HEK293 (cell line): ENCODE measurements around the gene MYO9B.

Experiments
- CTCF ChIA-PET: fragments of 350-600 bp; formaldehyde crosslinking; extraction: SDS; loops from one replicate; lab custom pipeline; 2021; ENCODE audit warnings: antibody characterized with exemption; lab: Yijun Ruan, JAX
- POLR2A ChIA-PET: fragments of 300-600 bp; formaldehyde crosslinking; extraction: SDS; loops from one replicate; lab custom pipeline; 2020; ENCODE audit warnings: antibody characterized with exemption, inconsistent platforms; lab: Yijun Ruan, JAX
- H3K27ac ChIP-seq: fragments of 200-500 bp; sonication (Bioruptor generic); 2 replicates; pipeline ENCODE4 v1.5.1; 2014; ENCODE audit warnings: low read depth, low read length, control low read depth, inconsistent platforms; ENCODE audit errors: extremely low read depth
- H3K36me3 ChIP-seq, 2 experiments: fragments of 200-500 bp in 1 of 2; sonication (Bioruptor generic) in 1 of 2; 1 replicate in 1 of 2; 2 replicates in 1 of 2; pipeline ENCODE4 v1.5.1; 2014 to 2017; ENCODE audit warnings: inconsistent platforms in 2 of 2, low read length in 2 of 2; ENCODE audit not compliant: control insufficient read depth in 2 of 2, insufficient read depth in 1 of 2
- H3K4me1 ChIP-seq: fragments of 200-500 bp; sonication (Bioruptor generic); 2 replicates; pipeline ENCODE4 v1.5.1; 2014; ENCODE audit warnings: mild to moderate bottlenecking, low read length, inconsistent platforms; ENCODE audit not compliant: control insufficient read depth, insufficient read depth
- H3K4me3 ChIP-seq: 2 replicates; pipeline ENCODE4 v1.5.1; 2011; ENCODE audit warnings: low read depth, mild to moderate bottlenecking, control low read depth, low read length, moderate library complexity
- H3K9me3 ChIP-seq: fragments of 200-500 bp; sonication (Bioruptor generic); 2 replicates; pipeline ENCODE4 v1.5.1; 2014; ENCODE audit warnings: low read depth, low read length, inconsistent platforms; ENCODE audit not compliant: control insufficient read depth, insufficient read depth
- BCL11B ChIP-seq: fragments of 450-650 bp; formaldehyde crosslinking; IDR thresholded peaks from 2 replicates; pipeline ENCODE4 v1.5.1; 2016; ENCODE audit warnings: low read depth, missing biosample characterization, missing genetic modification characterization
- INSM2 ChIP-seq: fragments of 450-650 bp; formaldehyde crosslinking; IDR thresholded peaks from 2 replicates; pipeline ENCODE4 v1.5.1; 2016; ENCODE audit warnings: missing biosample characterization, missing genetic modification characterization
- PRDM2 ChIP-seq: fragments of 450-650 bp; formaldehyde crosslinking; IDR thresholded peaks from 2 replicates; pipeline ENCODE4 v1.5.1; 2016; ENCODE audit warnings: missing biosample characterization, missing genetic modification characterization, borderline replicate concordance
- SCRT1 ChIP-seq: fragments of 450-650 bp; formaldehyde crosslinking; IDR thresholded peaks from 2 replicates; pipeline ENCODE4 v1.5.1; 2016; ENCODE audit warnings: missing biosample characterization, missing genetic modification characterization, borderline replicate concordance
- SCRT2 ChIP-seq: fragments of 450-650 bp; formaldehyde crosslinking; IDR thresholded peaks from 2 replicates; pipeline ENCODE4 v1.5.1; 2016; ENCODE audit warnings: missing biosample characterization, missing genetic modification characterization
- TSHZ1 ChIP-seq: fragments of 450-650 bp; formaldehyde crosslinking; IDR thresholded peaks from 2 replicates; pipeline ENCODE4 v1.5.1; 2016; ENCODE audit warnings: missing biosample characterization, missing genetic modification characterization, borderline replicate concordance
- ZBTB7A ChIP-seq: fragments of 450-650 bp; formaldehyde crosslinking; IDR thresholded peaks from 2 replicates; pipeline ENCODE4 v1.5.1; 2016; ENCODE audit warnings: low read depth, missing biosample characterization, missing genetic modification characterization
- ZFP3 ChIP-seq: fragments of 450-650 bp; formaldehyde crosslinking; IDR thresholded peaks from 2 replicates; pipeline ENCODE4 v1.5.1; 2016; ENCODE audit warnings: low read depth, missing biosample characterization, missing genetic modification characterization
- ZNF132 ChIP-seq: fragments of 450-650 bp; formaldehyde crosslinking; IDR thresholded peaks from 2 replicates; pipeline ENCODE4 v1.5.1; 2017; ENCODE audit warnings: missing biosample characterization, missing genetic modification characterization, borderline replicate concordance
- ZNF169 ChIP-seq: fragments of 450-650 bp; formaldehyde crosslinking; IDR thresholded peaks from 2 replicates; pipeline ENCODE4 v1.5.1; 2016; ENCODE audit warnings: missing biosample characterization, missing genetic modification characterization
- ZNF175 ChIP-seq: fragments of 450-650 bp; formaldehyde crosslinking; IDR thresholded peaks from 2 replicates; pipeline ENCODE4 v1.5.1; 2016; ENCODE audit warnings: missing biosample characterization, missing genetic modification characterization
- ZNF19 ChIP-seq: fragments of 450-650 bp; formaldehyde crosslinking; IDR thresholded peaks from 2 replicates; pipeline ENCODE4; 2016; ENCODE audit warnings: missing biosample characterization, missing genetic modification characterization, low read depth
- ZNF24 ChIP-seq: fragments of 450-650 bp; formaldehyde crosslinking; IDR thresholded peaks from 2 replicates; pipeline ENCODE4 v1.5.1; 2016; ENCODE audit warnings: missing biosample characterization, missing genetic modification characterization
- ZNF398 ChIP-seq: fragments of 450-650 bp; formaldehyde crosslinking; IDR thresholded peaks from 2 replicates; pipeline ENCODE4 v1.5.1; 2017; ENCODE audit warnings: missing biosample characterization, missing genetic modification characterization
- ZNF433 ChIP-seq: fragments of 450-650 bp; formaldehyde crosslinking; IDR thresholded peaks from 2 replicates; pipeline ENCODE4 v1.5.1; 2016; ENCODE audit warnings: missing biosample characterization, missing genetic modification characterization, low read depth
- ZNF510 ChIP-seq: fragments of 450-650 bp; formaldehyde crosslinking; IDR thresholded peaks from 2 replicates; pipeline ENCODE4 v1.5.1; 2018; ENCODE audit warnings: mild to moderate bottlenecking, missing genetic modification characterization, missing biosample characterization; ENCODE audit not compliant: insufficient replicate concordance
- ZNF623 ChIP-seq: fragments of 450-650 bp; formaldehyde crosslinking; IDR thresholded peaks from 2 replicates; pipeline ENCODE4 v1.5.1; 2016; ENCODE audit warnings: missing biosample characterization, missing genetic modification characterization
- ZNF677 ChIP-seq: fragments of 450-650 bp; IDR thresholded peaks from 2 replicates; pipeline ENCODE4 v1.5.0; 2018; ENCODE audit warnings: missing biosample characterization, mild to moderate bottlenecking, missing genetic modification characterization, moderate library complexity
- ZSCAN5A ChIP-seq: fragments of 450-650 bp; formaldehyde crosslinking; IDR thresholded peaks from 2 replicates; pipeline ENCODE4 v1.5.1; 2016; ENCODE audit warnings: missing biosample characterization, missing genetic modification characterization

MYO9B gene

GRCh38 chr19:17136617-17137016 is 61.0 kb downstream of the MYO9B start:
- no peaks in the 10 kb centered on the region; a peak in 1 of 3 replicates for H3K36me3 ChIP-seq
- POLR2A ChIA-PET = no interaction called here
- TF ChIP-seq SCRT1 (tag by site-specific recombination) = peak; percentile 64; the same call in 1 of the 2 replicates
- TF ChIP-seq ZBTB7A (tag by site-specific recombination) = no peak
- TF ChIP-seq ZNF677 (tag by site-specific recombination) = no peak
- TF ChIP-seq ZNF19 (tag by site-specific recombination) = no peak
- no peak for TF ChIP-seq PRDM2
- no peak for TF ChIP-seq ZSCAN5A (tag by site-specific recombination)
- TF ChIP-seq ZNF24 (tag by site-specific recombination) = no peak
- no peak for TF ChIP-seq TSHZ1 (tag by site-specific recombination)
- no peak for TF ChIP-seq BCL11B (tag by site-specific recombination)
- TF ChIP-seq SCRT2 (tag by site-specific recombination) = peak; percentile 70
- TF ChIP-seq ZNF623 (tag by site-specific recombination) = no peak
- TF ChIP-seq ZNF169 = no peak
- no peak for TF ChIP-seq ZNF132
- TF ChIP-seq ZNF175 (tag by site-specific recombination) = no peak
- no peak for TF ChIP-seq ZNF510 (tag by site-specific recombination)
- TF ChIP-seq, all 188 proteins: peak for 2
- no peaks in the 10 kb centered on the region for H3K9me3 ChIP-seq
- peaks cover 14% of the 10 kb centered on the region for H3K4me1 ChIP-seq
- H3K4me3 ChIP-seq = no peak overlapping the region
- CTCF ChIA-PET = no interaction called here
- no peak overlapping the region for H3K27ac ChIP-seq

- CTCF ChIA-PET = interaction anchor here (0.6 kb wide), 1 partner anchor 53 kb away, joined by 6 read pairs; no protein-coding TSS in a partner anchor
- POLR2A ChIA-PET = no interaction called here
- H3K27ac ChIP-seq = no peak overlapping the region
- no peaks in the 10 kb centered on the region; a peak in 1 of 3 replicates for H3K36me3 ChIP-seq
- H3K4me1 ChIP-seq = peaks cover 14% of the 10 kb centered on the region
- no peak overlapping the region for H3K4me3 ChIP-seq
- H3K9me3 ChIP-seq = no peaks in the 10 kb centered on the region
- TF ChIP-seq ZNF169 = no peak
- TF ChIP-seq ZSCAN5A (tag by site-specific recombination) = no peak
- no peak for TF ChIP-seq ZNF433 (tag by site-specific recombination)
- TF ChIP-seq INSM2 (tag by site-specific recombination) = no peak
- no peak for TF ChIP-seq ZNF398 (tag by site-specific recombination)
- no peak for TF ChIP-seq ZFP3
These were observed 61.8 kb downstream of the MYO9B start for GRCh38 chr19:17137417-17137816.
